Measurements from ENCODE around the gene BCOR.

Gene BCOR

GRCh38 chrX:40061871-40062524 lies 35.8 kb downstream of the BCOR start:
- no peak for DNase-seq

GRCh38 chrX:40061005-40061404 lies 36.8 kb downstream of the BCOR start:
- no peak for DNase-seq

DNA sequence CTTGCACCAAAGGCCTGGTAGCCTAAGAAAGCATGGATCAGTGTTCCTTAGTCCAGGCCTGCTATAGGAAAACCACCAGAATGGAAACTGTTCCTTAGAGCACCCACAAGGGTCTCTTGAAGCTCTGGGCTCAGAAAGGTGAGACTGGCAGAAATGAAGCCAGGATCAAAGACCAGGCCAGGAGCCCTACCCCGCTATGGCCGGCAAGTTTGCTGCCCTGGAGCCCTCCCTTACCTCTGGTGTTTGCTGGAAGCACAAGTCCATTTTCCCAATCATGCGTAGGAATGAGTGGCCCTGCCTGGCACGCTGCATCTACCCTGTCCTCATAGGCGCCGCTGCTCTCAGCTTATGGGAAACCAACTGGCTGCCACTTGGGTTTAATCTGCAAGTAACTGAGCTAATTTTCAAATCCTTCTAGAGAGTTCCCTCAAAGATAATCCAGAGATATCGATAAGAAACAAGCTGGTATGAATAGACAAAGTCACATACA lies 37.4 kb downstream of the BCOR start:
- DNase-seq: no peak

- DNase-seq: peak; percentile 91
Observed at GRCh38 chrX:40058719-40059118, 39.0 kb downstream of the BCOR start.

DNA sequence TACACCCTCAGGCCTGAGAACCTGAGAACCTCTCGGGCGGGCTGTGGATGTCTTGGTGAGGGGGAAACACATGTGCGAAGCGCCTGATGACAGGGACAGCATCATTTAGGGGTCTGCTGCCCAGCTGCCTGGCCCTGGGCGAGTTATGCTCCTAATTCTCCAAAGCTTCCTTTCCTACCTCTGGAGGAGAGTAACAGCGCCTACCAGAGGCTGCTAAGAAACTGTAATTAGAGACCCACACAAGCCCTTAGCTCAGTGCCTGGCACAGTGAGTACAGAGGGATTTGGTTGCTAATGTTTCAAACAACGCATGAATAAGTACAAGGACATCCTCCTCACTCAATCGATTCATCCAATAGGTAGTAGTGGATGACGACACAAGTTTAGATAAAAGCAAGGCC lies 40.4 kb downstream of the BCOR start:
- no peak for DNase-seq

GRCh38 chrX:40056420-40056819 lies 41.3 kb downstream of the BCOR start:
- no peak for DNase-seq

GRCh38 chrX:40055495-40055894 lies 42.3 kb downstream of the BCOR start:
- DNase-seq: no peak

GRCh38 chrX:40054793-40055192 lies 43.0 kb downstream of the BCOR start:
- no peak for DNase-seq

DNA sequence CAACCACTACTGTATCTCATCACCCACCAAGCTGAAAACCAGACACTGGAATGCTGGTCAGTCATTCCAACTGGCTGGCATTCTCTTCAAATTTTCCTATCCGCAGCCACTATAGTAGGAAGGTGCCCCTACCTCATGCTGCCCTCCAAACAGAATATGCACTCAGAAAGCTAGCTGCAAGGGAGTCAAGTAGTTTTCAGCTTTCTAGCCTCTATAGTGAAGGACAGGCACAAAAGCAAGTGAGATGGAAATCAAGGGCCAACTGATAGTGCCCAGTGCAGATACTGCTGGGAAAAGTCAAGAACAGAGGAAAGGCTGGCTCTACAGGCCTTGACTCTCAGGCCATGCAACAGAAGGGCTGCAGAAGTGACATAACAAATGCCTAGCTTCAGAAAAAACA lies 47.2 kb downstream of the BCOR start:
- DNase-seq: no peak

GRCh38 chrX:40049084-40049641 lies 48.6 kb downstream of the BCOR start:
- DNase-seq: no peak

DNA sequence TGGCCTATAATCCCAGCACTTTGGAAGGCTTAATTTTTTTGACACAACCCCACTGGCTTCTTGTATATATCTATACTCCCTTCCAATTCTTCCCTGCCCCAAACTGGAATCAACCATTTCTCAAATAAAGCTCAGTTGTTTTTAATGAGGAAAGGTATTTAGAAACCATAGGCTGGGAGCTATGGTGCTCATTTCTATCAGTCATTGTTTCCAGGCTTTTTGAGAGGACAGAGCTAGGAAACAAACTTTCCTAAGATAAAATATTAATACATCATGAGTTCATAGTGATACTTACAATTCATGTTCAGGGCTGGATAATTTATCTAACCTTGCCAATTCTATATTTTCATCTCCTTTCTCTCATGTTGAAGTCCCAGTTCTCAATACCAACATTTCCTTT lies 50.3 kb downstream of the BCOR start:
- no peak for DNase-seq

- no peak for DNase-seq
Observed at GRCh38 chrX:40043895-40044294, 53.9 kb downstream of the BCOR start.

DNA sequence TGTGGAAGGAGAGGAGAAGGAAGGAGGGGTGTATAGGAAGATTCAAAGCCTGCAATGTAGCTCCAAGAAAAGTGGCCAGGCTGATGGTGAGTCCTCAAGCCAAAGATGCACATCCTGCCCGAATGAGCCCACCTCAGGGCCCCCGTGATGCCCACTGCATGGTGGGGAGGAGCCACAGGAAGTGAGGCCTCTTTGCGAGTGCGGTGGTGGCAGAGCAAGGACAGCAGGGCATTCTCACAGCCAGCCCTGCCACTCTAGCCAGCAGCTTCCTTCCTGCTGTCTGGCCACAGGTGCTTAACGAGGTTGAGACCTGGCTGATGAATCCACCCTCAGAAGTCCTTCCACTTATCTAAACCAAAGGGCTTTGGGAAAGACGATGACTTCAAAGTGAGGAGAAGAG lies 55.8 kb downstream of the BCOR start:
- DNase-seq: no peak

DNA sequence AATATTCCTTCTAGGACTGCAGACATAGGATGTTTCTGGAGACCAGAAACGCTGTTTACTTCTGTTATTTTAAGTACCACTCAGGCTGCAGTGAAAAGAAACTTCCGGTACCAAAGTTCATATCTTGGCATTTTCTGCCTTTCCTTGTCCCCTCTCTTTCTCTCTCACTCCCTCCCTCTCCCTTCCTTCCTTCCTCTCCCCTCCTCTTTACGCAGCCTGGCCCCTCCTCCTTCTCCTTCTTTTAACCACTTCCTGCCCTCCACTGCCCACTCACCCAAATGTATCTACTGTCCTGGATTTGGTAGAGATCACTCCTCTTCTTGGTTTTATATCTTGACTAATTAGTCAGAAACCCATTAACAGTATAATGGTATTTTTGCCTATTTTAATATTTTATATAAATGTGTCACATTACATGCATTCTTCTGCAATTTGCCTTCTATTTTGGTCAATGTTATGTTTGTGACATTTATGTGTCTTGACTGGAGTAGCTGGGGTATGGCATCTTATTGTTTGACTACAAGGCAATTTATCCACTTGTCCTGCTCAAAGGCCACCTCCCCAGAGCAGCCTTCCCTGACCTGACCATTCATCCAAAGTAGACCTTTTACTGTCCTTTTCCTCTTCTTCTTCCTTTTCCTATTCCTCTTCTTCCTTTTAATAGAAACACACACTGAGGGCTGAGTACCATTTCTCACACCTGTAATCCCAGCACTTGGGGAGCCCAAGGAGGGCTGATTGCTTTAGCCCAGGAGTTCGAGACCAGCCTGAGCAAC lies 56.9 kb downstream of the BCOR start:
- no peak for DNase-seq

DNA sequence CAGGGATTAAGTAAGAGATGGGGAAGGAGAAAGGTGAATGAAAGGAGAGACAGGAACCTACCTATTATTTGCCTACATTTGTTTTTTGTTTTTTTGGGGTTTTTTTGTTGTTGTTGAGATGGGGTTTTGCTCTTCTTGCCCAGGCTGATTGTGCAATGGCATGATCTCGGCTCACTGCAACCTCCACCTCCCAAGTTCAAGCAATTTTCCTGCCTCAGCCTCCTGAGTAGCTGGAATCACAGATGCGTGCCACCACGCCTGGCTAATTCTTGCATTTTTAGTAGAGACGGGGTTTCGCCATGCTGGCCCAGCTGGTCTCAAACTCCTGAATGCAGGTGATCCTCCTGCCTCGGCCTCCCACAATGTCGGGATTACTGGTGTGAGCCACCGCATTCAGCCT lies 57.9 kb downstream of the BCOR start:
- DNase-seq: no peak

DNA sequence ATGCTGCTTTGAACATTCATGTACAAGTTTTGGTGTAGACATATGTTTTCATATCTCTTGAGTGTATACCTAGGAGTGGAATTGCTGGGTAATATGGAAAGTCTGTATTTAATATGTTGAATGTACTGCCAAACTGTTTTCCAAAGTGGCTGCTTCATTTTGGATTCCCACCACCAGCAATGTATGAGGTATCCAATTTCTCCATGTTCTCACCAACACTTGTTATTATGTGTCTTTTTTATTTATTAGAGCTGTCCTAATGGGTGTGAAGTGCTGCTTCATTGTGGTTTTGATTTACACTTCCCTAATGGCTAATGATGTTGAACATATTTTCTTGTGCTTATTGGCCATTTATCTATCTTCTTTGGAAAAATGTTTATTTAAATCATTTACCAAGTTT lies 60.4 kb downstream of the BCOR start:
- no peak for DNase-seq

GRCh38 chrX:40035726-40036125 lies 62.0 kb downstream of the BCOR start:
- DNase-seq: no peak

DNA sequence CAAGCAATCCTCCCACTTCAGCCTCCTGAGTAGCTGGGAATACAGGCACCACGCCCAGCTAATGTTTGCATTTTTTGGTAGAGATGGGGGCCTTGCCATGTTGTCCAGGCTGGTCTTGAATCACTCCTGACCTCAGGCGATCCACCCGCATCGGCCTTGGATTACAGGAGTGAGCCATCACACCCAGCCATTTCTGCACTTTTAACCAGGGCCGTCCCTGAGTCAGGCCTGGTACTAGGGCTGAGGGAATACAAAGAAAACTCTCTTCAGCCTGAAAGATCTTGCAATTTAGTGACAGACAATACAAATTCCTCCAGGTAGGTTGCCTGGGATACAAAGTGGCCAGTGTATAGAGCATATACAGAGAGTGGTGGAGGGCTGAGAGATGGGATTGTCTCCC lies 65.8 kb downstream of the BCOR start:
- no peak for DNase-seq

DNA sequence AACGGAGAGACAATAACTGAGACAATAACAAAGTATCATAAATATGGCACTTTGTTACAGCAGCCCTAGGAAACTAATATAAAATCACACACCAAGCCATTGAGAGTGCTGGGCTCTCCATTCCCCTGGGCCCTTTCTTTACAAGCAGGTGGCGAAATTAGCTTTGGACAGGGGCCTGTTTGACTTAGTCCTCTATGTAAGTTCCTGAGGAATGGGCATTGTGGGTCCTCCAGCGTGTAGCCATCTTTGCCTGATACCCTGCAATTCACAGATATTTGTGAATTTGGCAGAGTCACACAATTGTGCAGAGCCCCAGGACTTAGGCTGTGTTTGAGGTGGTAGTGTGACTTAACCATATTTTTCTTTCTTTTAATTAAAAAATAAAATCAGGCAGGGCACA lies 67.6 kb downstream of the BCOR start:
- DNase-seq: no peak

GRCh38 chrX:40022421-40022820 lies 75.3 kb downstream of the BCOR start:
- no peak for DNase-seq

DNA sequence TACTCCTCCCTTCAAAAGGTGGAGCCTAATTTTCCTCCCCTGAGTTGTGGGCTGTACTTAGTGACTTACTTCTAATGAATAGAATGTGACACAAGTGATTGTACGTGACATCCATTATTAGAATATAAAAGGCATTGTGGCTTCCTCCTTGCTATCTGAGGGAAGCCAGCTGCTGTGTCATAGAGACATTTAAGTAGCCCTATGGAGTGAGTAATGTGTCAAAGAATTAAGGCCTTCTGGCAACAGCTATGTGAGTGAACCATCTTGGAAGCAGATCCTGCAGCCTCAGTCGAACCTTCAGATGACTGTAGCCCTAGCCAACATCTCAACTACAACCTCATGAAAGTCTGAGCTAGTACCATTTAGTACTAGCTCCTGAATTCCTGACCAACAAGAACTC lies 76.1 kb downstream of the BCOR start:
- DNase-seq: no peak

- no peak for DNase-seq
Observed at GRCh38 chrX:40019541-40019940, 78.2 kb downstream of the BCOR start.

- no peak for DNase-seq
Observed at GRCh38 chrX:40018041-40018440, 79.7 kb downstream of the BCOR start.

DNA sequence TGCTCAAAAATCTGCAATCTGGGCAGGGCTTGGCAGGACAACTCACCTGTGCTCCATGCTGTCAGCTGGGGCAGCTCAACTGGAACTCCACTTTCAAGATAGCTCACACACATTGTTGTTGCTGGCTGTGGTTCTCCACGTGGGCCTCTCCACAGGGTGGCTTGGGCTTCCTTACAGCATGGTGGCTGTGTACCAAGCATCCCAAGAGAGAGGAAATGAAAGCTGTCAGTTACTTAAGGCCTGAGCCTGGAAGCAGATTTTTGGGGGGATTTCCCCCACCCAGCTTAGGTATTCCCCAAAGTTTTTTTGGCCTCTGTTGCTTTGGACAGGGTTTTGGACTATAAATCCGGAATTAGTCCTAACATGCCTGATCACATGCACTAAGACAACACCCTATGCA lies 81.0 kb downstream of the BCOR start:
- DNase-seq: no peak

Measured in DMS153 (cell line).